K562 (cell line): ENCODE data around the gene UBE2I. TPM values are rescaled to one million over a fixed set of nuclear protein-coding genes. Genes with fewer than 3 reads are reported as not detected.
A peak's percentile ranks its signal among the peaks of the same experiment; 100 is the strongest.

Experiments used
- ATAC-seq: fragments of 200-7000 bp; cut with Tn5 transposase; 3 replicates; pipeline ENCODE4 v1.9.1; 2020; ENCODE audit warnings: moderate library complexity
- BruUV-seq: library from RNA; stranded (reverse); fragments of 400-500 nt; replicated peaks from 2 replicates; lab custom pipeline; 2021; lab: Mats Ljungman, UMichigan
- CTCF ChIA-PET: fragments of 300-600 bp; formaldehyde crosslinking; extraction: SDS; loops from one replicate; lab custom pipeline; 2021; ENCODE audit warnings: low intra/inter-chr PET ratio; lab: Yijun Ruan, JAX
- POLR2A ChIA-PET: fragments of 300-600, 350-650 bp; sonication (Branson Sonifier 250); formaldehyde crosslinking; extraction: SDS; loops from one replicate; lab custom pipeline; 2021; ENCODE audit warnings: antibody characterized with exemption, inconsistent platforms; lab: Yijun Ruan, JAX
- DNase-seq, 4 experiments: peaks; one replicate each; pipeline versions ENCODE4 v3.0.0 to v3.0.0-alpha.2; 2011 to 2018; ENCODE audit warnings: low spot score in 3 of 4, mixed read lengths in 3 of 4; ENCODE audit errors: extremely low read depth in 1 of 4
- FAIRE-seq: peaks from 2 replicates; lab custom pipeline; 2011; peaks lifted over from hg19 to GRCh38; lab: Jason Lieb, UNC
- H2AFZ ChIP-seq: 2 replicates; pipeline ENCODE4 v1.6.0; 2011; ENCODE audit warnings: low read depth, low read length, control low read depth, inconsistent platforms
- H3K27ac ChIP-seq: fragments of 200-600 bp; 3 replicates; pipeline ENCODE4 v1.8.0; 2011; ENCODE audit warnings: low read depth, mild to moderate bottlenecking, control low read depth, inconsistent platforms, low read length, moderate library complexity, mixed read lengths; ENCODE audit errors: extremely low read depth
- H3K27me3 ChIP-seq, 2 experiments: fragments of 300-600 bp in 1 of 2; 2 replicates in 1 of 2; 3 replicates in 1 of 2; pipeline versions ENCODE4 v1.6.0 to v1.8.0; 2011; ENCODE audit warnings: inconsistent platforms in 2 of 2, low read length in 2 of 2, mild to moderate bottlenecking in 1 of 2, mixed read lengths in 1 of 2, moderate library complexity in 1 of 2; ENCODE audit not compliant: control insufficient read depth in 2 of 2, insufficient read depth in 2 of 2
- H3K36me3 ChIP-seq: fragments of 300-600 bp; 3 replicates; pipeline ENCODE4 v1.8.0; 2011; ENCODE audit warnings: mild to moderate bottlenecking, low read length, inconsistent platforms; ENCODE audit not compliant: control insufficient read depth, insufficient read depth
- H3K4me1 ChIP-seq, 2 experiments: fragments of 200-600 bp in 1 of 2; replicated peaks in 1 of 2; 2 replicates in 1 of 2; 3 replicates in 1 of 2; pipeline versions ENCODE4 v1.5.1 to v1.8.0; 2011; ENCODE audit warnings: inconsistent platforms in 2 of 2, low read length in 2 of 2, mild to moderate bottlenecking in 1 of 2, mixed read lengths in 1 of 2, moderate library complexity in 1 of 2; ENCODE audit not compliant: control insufficient read depth in 2 of 2, insufficient read depth in 2 of 2
- H3K4me2 ChIP-seq: 2 replicates; pipeline ENCODE4 v1.6.1; 2011; ENCODE audit warnings: low read length, control low read depth, inconsistent platforms, mixed read lengths; ENCODE audit not compliant: insufficient read depth
- H3K4me3 ChIP-seq: fragments of 200-600 bp; sonication (generic), shearing (Covaris generic); 2 replicates; pipeline ENCODE4 v1.5.1; 2016; ENCODE audit warnings: control low read depth, inconsistent platforms
- H3K79me2 ChIP-seq: fragments of 200-600 bp; 3 replicates; pipeline ENCODE4 v1.8.0; 2011; ENCODE audit warnings: low read length, inconsistent platforms; ENCODE audit not compliant: control insufficient read depth, insufficient read depth
- H3K9ac ChIP-seq, 2 experiments: 2 replicates each; pipeline versions ENCODE4 v1.6.0 to v1.6.1; 2011; ENCODE audit warnings: low read depth in 2 of 2, low read length in 2 of 2, control low read depth in 1 of 2, inconsistent platforms in 1 of 2, mild to moderate bottlenecking in 1 of 2, mixed read lengths in 1 of 2; ENCODE audit not compliant: insufficient read depth in 1 of 2
- H3K9me1 ChIP-seq: one replicate; pipeline ENCODE4 v1.6.0; 2011; ENCODE audit warnings: inconsistent platforms, mild to moderate bottlenecking, low read length, moderate library complexity; ENCODE audit not compliant: control insufficient read depth, insufficient read depth
- H3K9me3 ChIP-seq: replicated peaks from 2 replicates; pipeline ENCODE4 v1.5.1; 2011; ENCODE audit warnings: low read depth, low read length, inconsistent platforms; ENCODE audit not compliant: control insufficient read depth, insufficient read depth
- H4K20me1 ChIP-seq: replicated peaks from 2 replicates; pipeline ENCODE4 v1.6.1; 2011; ENCODE audit warnings: low read length, inconsistent platforms, mixed read lengths; ENCODE audit not compliant: control insufficient read depth, insufficient read depth
- ASH1L ChIP-seq: fragments of 450-650 bp; IDR thresholded peaks from 2 replicates; pipeline ENCODE4 v1.6.1; 2018; ENCODE audit warnings: borderline replicate concordance, mild to moderate bottlenecking, low read depth; ENCODE audit not compliant: partially characterized antibody
- CBFA2T2 ChIP-seq: fragments of 450-650 bp; conservative IDR thresholded peaks from 2 replicates; pipeline ENCODE4 v1.6.1; 2017; ENCODE audit warnings: mild to moderate bottlenecking
- CEBPG ChIP-seq, 3 experiments: fragments of 200-800 bp in 1 of 3; sonication (Bioruptor generic) in 1 of 3; sonication (generic) in 1 of 3; formaldehyde crosslinking in 1 of 3; IDR thresholded peaks in 2 of 3; conservative IDR thresholded peaks in 1 of 3; 2 replicates each; pipeline versions ENCODE4 v1.6.1 to v1.8.0; 2016 to 2022; ENCODE audit warnings: missing compliant biosample characterization in 2 of 3, missing genetic modification characterization in 2 of 3, mild to moderate bottlenecking in 1 of 3, missing genetic modification reagents in 1 of 3
- CREB1 ChIP-seq, 2 experiments: sonication (generic) in 1 of 2; formaldehyde crosslinking in 1 of 2; IDR thresholded peaks; 2 replicates each; pipeline versions ENCODE4 v1.6.1 to v1.8.0; 2012 to 2022; ENCODE audit warnings: inconsistent platforms in 1 of 2, mild to moderate bottlenecking in 1 of 2, missing genetic modification reagents in 1 of 2, moderate library complexity in 1 of 2
- DACH1 ChIP-seq: fragments of 450-650 bp; IDR thresholded peaks from 2 replicates; pipeline ENCODE4 v1.6.1; 2018; ENCODE audit not compliant: partially characterized antibody
- ESRRA ChIP-seq: fragments of 450-650 bp; IDR thresholded peaks from 2 replicates; pipeline ENCODE4 v1.6.1; 2014; ENCODE audit warnings: low read depth, mild to moderate bottlenecking, moderate library complexity, borderline replicate concordance
- EZH2 ChIP-seq: IDR thresholded peaks from 2 replicates; pipeline ENCODE4 v1.6.1; 2012; ENCODE audit warnings: low read depth, mild to moderate bottlenecking, inconsistent platforms, low read length, borderline replicate concordance
- HDAC6 ChIP-seq: IDR thresholded peaks from 2 replicates; pipeline ENCODE4 v1.6.1; 2012; ENCODE audit warnings: low read depth, mild to moderate bottlenecking, control low read depth, inconsistent platforms, low read length, moderate library complexity
- MYBL2 ChIP-seq, 2 experiments: fragments of 450-650 bp in 1 of 2; sonication (generic) in 1 of 2; formaldehyde crosslinking in 1 of 2; IDR thresholded peaks; 2 replicates each; pipeline versions ENCODE4 v1.6.1 to v1.8.1; 2017 to 2022; ENCODE audit warnings: borderline replicate concordance in 1 of 2, inconsistent platforms in 1 of 2, low read depth in 1 of 2, mild to moderate bottlenecking in 1 of 2, missing genetic modification reagents in 1 of 2, moderate library complexity in 1 of 2
- MYC ChIP-seq, 2 experiments: fragments of 250-450 bp in 1 of 2; sonication (Bioruptor Pico) in 1 of 2; IDR thresholded peaks; 2 replicates each; pipeline versions ENCODE4 v1.5.1 to v1.6.1; 2012 to 2021; ENCODE audit warnings: low read depth in 2 of 2, borderline replicate concordance in 1 of 2, improper control_type of control experiment in 1 of 2, low read length in 1 of 2, mild to moderate bottlenecking in 1 of 2, moderate library complexity in 1 of 2
- PHB ChIP-seq: fragments of 250-450 bp; sonication (Bioruptor Pico); IDR thresholded peaks from 2 replicates; pipeline ENCODE4 v1.5.0; 2021
- POU5F1 ChIP-seq: fragments of 150-350 bp; IDR thresholded peaks from 2 replicates; pipeline ENCODE4 v1.6.1; 2014; ENCODE audit warnings: borderline replicate concordance, low read length, low read depth, mild to moderate bottlenecking; ENCODE audit not compliant: partially characterized antibody
- TAF9B ChIP-seq: fragments of 450-650 bp; IDR thresholded peaks from 2 replicates; pipeline ENCODE4 v1.6.1; 2018; ENCODE audit warnings: mild to moderate bottlenecking; ENCODE audit not compliant: partially characterized antibody
- TBL1XR1 ChIP-seq, 2 experiments: IDR thresholded peaks; 2 replicates each; pipeline ENCODE4 v1.6.1; 2012; ENCODE audit warnings: improper control_type of control experiment in 2 of 2, low read length in 2 of 2, mild to moderate bottlenecking in 1 of 2
- TFAM ChIP-seq: fragments of 250-450 bp; sonication (Bioruptor Pico); conservative IDR thresholded peaks from 2 replicates; pipeline ENCODE4 v1.5.0; 2021; ENCODE audit warnings: mild to moderate bottlenecking, moderate library complexity
- WHSC1 ChIP-seq: IDR thresholded peaks from one replicate; pipeline ENCODE4 v1.6.1; 2012; ENCODE audit warnings: low read length, control low read depth, inconsistent platforms
- ZNF165 ChIP-seq: fragments of 250-450 bp; sonication (Bioruptor Pico); IDR thresholded peaks from 2 replicates; pipeline ENCODE4 v1.4.0; 2020; ENCODE audit warnings: borderline replicate concordance
- ZNF184 ChIP-seq: sonication (generic); formaldehyde crosslinking; IDR thresholded peaks from 2 replicates; pipeline ENCODE4 v1.5.0; 2020; ENCODE audit warnings: missing genetic modification reagents
- ZNF316 ChIP-seq: fragments of 450-650 bp; IDR thresholded peaks from 2 replicates; pipeline ENCODE4 v1.6.1; 2016
- ZNF347 ChIP-seq: fragments of 450-650 bp; formaldehyde crosslinking; IDR thresholded peaks from 2 replicates; pipeline ENCODE4 v1.4.0; 2020; ENCODE audit warnings: low read depth, mild to moderate bottlenecking, moderate library complexity
- ZNF830 ChIP-seq: fragments of 250-450 bp; sonication (Bioruptor Pico); IDR thresholded peaks from 2 replicates; pipeline ENCODE4 v1.5.0; 2021; ENCODE audit warnings: mild to moderate bottlenecking
- WGBS: fragments of 100-300 bp; shearing (Covaris generic); methylation state at CpG from one replicate; pipeline ENCODE4 v1.1.6; 2016; ENCODE audit warnings: low coverage, mixed read lengths; ENCODE audit not compliant: insufficient coverage; ENCODE audit errors: missing lambda C conversion rate; 5-methylcytosine and 5-hydroxymethylcytosine counted together
- in situ Hi-C: fragments of 300-500 bp; cut with MboI; formaldehyde crosslinking; loops from 4 replicates; pipeline ENCODE4 v1.15.0; 2018; ENCODE audit warnings: inconsistent platforms, mixed read lengths
- intact Hi-C: fragments of 100-400 bp; cut with micrococcal nuclease; formaldehyde crosslinking; loops from 2 replicates; pipeline ENCODE4 v1.14.2; 2022
- polyA plus RNA-seq, 8 experiments: library from polyadenylated mRNA; depleted of rRNA in 4 of 8; stranded (reverse) in 5 of 8; unstranded in 3 of 8; fragments of >200 nt; fragmentation: Nextera tagmentation in 2 of 8; fragmentation: Illumina TruSeq in 1 of 8; extraction: Ambion mirVana in 2 of 8; extraction: Trizol in 1 of 8; gene quantifications; 2 replicates each; pipeline versions ENCODE4 v1.2.1 to v1.2.3, GENCODE V29; 2011 to 2014; ENCODE audit warnings: inconsistent platforms in 1 of 8, missing spikeins in 1 of 8
- total RNA-seq, 7 experiments: library from RNA; depleted of rRNA in 6 of 7; stranded (reverse); fragments of >200 nt in 6 of 7; fragmentation: Illumina TruSeq in 2 of 7; extraction: Trizol in 2 of 7; gene quantifications; 2 replicates each; pipeline versions ENCODE4 v1.2.1 to v1.2.3, GENCODE V29; 2011 to 2021; ENCODE audit warnings: low replicate concordance in 1 of 7

UBE2I gene
- total and polyA plus RNA-seq, 9 of the 15 experiments (the other 6 are each of a cell fraction or from before 2014, with no cell fraction given): 36.6 to 254 (median 104) TPM

GRCh38 chr16:1351582-1352362, 42.3 kb downstream of the UBE2I start, which contains the start of the genes GNPTG and TSR3:
Gene GNPTG (plus strand): TSS chr16:1351931. CDS start chr16:1351966, 35 bp downstream.
Gene TSR3 (minus strand): TSS chr16:1351878. CDS start chr16:1351804, 74 bp downstream.
- 1% methylated on average over 70 of the region's 98 CpGs for WGBS
- no peaks in the 10 kb centered on the region for H3K27me3 ChIP-seq
- in situ Hi-C loops (no loop called here), intact Hi-C loops (no loop called here)
- FAIRE-seq (peak; percentile 78), ATAC-seq (peak; percentile 90), DNase-seq (peak; percentile 89 to 94 (median 92))
- peak within 1 kb of the TSS; percentile 99 for H3K4me3 ChIP-seq
- H3K79me2 ChIP-seq: peaks cover 46% of the 10 kb centered on the region
- H2AFZ ChIP-seq: peak within 1 kb of the TSS; percentile 84
- no TSS peak for BruUV-seq
- H3K4me1 ChIP-seq: peaks cover 4 to 87% of the 10 kb centered on the region in 2 experiments; a peak in 3 of 5 replicates
- H4K20me1 ChIP-seq: peaks cover 4% of the 10 kb centered on the region
- H3K27ac ChIP-seq: peak within 1 kb of the TSS; percentile 52; the same call in 2 of the 3 replicates
- H3K9ac ChIP-seq: peak within 1 kb of the TSS; percentile 80 to 93
- ChIA-PET CTCF (no interaction called here), POLR2A (interaction anchor here (0.6 to 1.6 kb wide), 3 partner anchors 27 to 374 kb away, joined by 3 to 5 read pairs (median 3); no protein-coding TSS in a partner anchor)
- H3K9me3 ChIP-seq: no peaks in the 10 kb centered on the region
- no peaks in the 10 kb centered on the region for H3K9me1 ChIP-seq
- peaks cover 22% of the 10 kb centered on the region; the same call in 1 of the 3 replicates for H3K36me3 ChIP-seq
- H3K4me2 ChIP-seq: peak within 1 kb of the TSS; percentile 80
- no peak for TF ChIP-seq MYBL2 (IDR thresholded peaks at IDR 0.05; ENCODE audit: low read depth)
- no peak for TF ChIP-seq MYBL2 (CRISPR knock-in tag; IDR thresholded peaks at IDR 0.05; ENCODE audit: borderline replicate concordance)
- TF ChIP-seq TFAM (CRISPR knock-in tag): no peak
- peak; percentile 56; the same call in 1 of the 2 replicates for TF ChIP-seq ESRRA
- no peak for TF ChIP-seq PHB (CRISPR knock-in tag)
- peak; percentile 73 for TF ChIP-seq POU5F1
- TF ChIP-seq CEBPG (CRISPR knock-in tag; IDR thresholded peaks at IDR 0.05): no peak
- no peak for TF ChIP-seq CEBPG (tag; conservative IDR thresholded peaks at IDR 0.05 in 1 of 2, IDR thresholded peaks at IDR 0.05 in 1 of 2)
- no peak for TF ChIP-seq WHSC1
- TF ChIP-seq ZNF184 (CRISPR knock-in tag): no peak
- TF ChIP-seq ZNF165 (CRISPR knock-in tag): no peak
- no peak for TF ChIP-seq TAF9B
- TF ChIP-seq ZNF347: no peak
- no peak for TF ChIP-seq DACH1
- peak; percentile 58 for TF ChIP-seq CREB1 (IDR thresholded peaks at IDR 0.05)
- TF ChIP-seq CREB1 (CRISPR knock-in tag; IDR thresholded peaks at IDR 0.05): peak; percentile 63; the same call in 1 of the 2 replicates
- peak; percentile 59; the same call in 1 of the 2 replicates for TF ChIP-seq MYC (IDR thresholded peaks at IDR 0.05; ENCODE audit: low read depth, low read length)
- TF ChIP-seq MYC (CRISPR knock-in tag; IDR thresholded peaks at IDR 0.05; ENCODE audit: borderline replicate concordance, low read depth): no peak
- peak in 1 of 2 experiments; percentile 61; a peak in 1 of 4 replicates for TF ChIP-seq TBL1XR1 (IDR thresholded peaks at IDR 0.05; ENCODE audit: low read length in 2 of 2)
- peak; percentile 92 for TF ChIP-seq CBFA2T2
- TF ChIP-seq HDAC6: no peak
- no peak for TF ChIP-seq ASH1L
- TF ChIP-seq ZNF830: no peak
- TF ChIP-seq EZH2: no peak
- TF ChIP-seq ZNF316: no peak
